Breast epithelium (tissue), 3 donors: ENCODE results near the gene TRPC4AP.

Experiments used
- CTCF ChIP-seq, 3 donors: fragments of 450-650 bp; IDR thresholded peaks; one replicate each; pipeline ENCODE4 v1.5.1; 2016 to 2017; ENCODE audit warnings: antibody characterized with exemption in 3 of 3, mild to moderate bottlenecking in 3 of 3, moderate library complexity in 3 of 3
- POLR2A ChIP-seq: fragments of 450-650 bp; IDR thresholded peaks from one replicate; pipeline ENCODE4 v1.6.1; 2016; ENCODE audit warnings: antibody characterized with exemption, mild to moderate bottlenecking, moderate library complexity
- POLR2AphosphoS5 ChIP-seq, 3 donors: sonication (generic); formaldehyde crosslinking; IDR thresholded peaks; one replicate each; pipeline ENCODE4 v1.6.1; 2017; ENCODE audit warnings: antibody characterized with exemption in 3 of 3

GRCh38 chr20:35004051-35004725 lies 88.4 kb downstream of the TRPC4AP start:
- TF ChIP-seq POLR2A (no peak), CTCF (IDR thresholded peaks at IDR 0.05) (no peak), POLR2AphosphoS5 (IDR thresholded peaks at IDR 0.05) (no peak)
